HG03280 (cell line): Measurements from ENCODE around the gene EIF3I.
"Not testable (repeated sequence)": the region's sequence is repeated elsewhere in the genome, so short reads cannot be mapped to it uniquely, and the experiment has no call there.

Source experiments
- ATAC-seq: cut with Tn5 transposase; IDR thresholded peaks from one replicate; pipeline ENCODE4 v1.9.1; 2021; ENCODE audit warnings: mild to moderate bottlenecking, moderate library complexity; ENCODE audit not compliant: unreplicated experiment

EIF3I gene

DNA sequence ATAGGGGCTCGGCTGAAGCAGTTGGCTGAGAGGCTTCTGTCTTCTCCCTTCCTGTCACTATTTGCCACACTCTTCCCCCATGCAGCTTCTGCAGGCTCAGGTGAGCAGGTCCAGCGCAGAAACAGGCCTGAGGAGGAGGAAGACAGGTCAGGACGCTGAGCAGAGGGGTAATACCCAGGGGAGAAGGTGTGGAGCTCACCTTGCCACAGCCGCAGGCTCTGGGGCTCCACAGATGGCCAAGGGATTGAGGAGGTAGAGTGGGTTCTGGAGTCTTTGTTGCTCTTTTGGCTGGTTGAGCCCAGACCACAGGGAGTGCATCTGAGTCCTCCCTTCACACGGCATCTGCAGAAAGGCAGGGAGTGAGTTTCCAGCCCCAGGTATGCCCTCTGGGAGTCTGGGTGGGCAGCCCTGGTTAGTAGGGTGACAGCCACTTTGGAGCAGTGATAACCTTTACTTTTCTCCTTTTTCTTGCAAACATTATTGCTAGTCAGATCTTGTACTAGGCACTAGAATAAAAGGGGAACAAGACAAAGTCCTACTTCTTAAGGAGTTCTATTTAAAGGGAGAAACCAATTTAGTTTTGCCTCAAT lies 9.7 kb downstream of the EIF3I start:
- no peak for ATAC-seq

DNA sequence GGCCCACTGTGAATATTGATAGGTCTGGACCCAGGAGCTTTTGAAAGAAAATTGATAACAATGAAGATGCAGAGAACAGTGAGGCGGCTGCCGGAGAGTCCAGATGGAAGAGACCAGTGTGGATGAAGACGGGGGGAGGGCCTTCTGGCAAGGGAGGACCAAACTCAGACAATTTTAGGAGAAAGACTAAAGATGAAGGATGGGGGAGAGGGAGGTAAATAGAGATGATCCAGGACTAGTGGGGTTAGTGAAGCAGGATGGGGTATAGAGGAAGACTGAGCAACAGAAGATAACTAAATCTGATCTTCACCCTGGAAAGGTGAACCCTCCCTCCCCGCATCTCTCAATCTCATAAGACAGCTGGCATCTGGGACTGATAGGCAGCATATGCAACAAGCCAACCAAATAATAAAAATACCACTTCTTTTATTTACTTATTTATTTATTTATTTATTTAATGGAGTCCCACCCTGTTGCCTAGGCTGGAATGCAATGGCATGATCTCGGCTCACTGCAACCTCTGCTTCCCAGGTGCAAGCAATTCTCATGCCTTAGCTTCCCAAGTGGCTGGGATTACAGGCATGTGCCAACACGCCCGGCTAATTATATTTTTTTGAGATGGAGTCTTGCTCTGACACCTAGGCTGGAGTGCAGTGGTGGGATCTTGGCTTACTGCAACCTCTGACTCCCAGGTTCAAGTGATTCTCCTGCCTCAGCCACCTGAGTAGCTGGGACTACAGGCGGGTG lies 10.5 kb downstream of the EIF3I start:
- no peak for ATAC-seq

DNA sequence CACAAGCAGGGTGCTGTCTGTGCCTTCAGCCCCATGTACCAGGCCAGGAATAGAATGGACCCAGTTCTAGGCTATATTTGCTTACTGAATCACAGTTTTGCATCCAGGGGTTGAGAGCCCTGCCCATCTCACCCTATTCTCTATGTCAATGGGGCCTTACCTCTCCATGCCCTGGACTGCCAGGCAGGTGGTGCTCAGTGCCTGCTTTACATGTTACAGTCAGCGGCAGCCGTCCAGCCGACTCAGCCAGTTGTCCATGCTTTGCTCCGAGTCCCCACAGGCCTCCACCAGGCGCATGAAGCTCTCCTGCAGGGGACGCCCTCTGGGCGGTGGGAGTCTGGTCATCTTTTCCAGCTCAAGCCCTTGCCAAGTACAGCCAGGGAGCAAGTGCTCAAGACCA lies 12.6 kb downstream of the EIF3I start:
- ATAC-seq = no peak

DNA sequence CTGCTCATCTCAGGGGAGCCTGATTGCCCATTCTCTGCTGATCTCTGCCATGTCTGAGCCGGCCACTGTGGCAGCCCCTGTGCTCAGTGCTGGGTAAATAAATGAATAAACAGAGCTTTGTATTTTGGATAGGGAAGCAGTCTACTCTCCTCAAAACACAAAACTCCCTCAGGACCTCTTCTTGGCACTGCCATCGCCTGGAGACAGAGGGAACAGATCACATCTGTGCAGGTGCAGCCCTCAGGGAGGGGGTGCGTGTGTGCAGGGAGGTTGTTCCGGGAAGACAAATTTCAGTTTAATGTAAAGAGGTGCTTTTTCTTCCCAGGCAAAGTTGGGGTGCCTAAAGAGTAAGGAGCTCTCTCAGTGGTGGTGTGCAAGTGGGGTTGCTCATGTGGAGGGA lies 17.1 kb downstream of the EIF3I start:
- ATAC-seq = no peak

DNA sequence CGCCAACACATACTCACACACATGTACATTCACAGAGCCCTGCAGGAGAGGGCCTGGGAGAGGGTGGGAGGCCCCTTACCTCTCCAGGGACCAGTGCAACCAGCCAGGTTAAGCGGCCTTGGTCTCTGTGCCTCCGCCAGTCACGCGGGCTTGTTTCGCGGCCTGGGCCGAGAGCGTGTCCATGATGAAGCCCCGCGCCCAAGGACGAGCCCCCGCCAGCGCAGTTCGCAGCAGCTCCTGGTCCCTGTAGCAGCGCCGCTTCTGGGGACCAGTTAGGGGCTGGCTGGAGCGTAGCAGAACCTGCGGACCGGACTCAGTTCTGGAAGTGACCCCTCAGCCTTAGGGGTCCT lies 17.6 kb downstream of the EIF3I start:
- no peak for ATAC-seq

DNA sequence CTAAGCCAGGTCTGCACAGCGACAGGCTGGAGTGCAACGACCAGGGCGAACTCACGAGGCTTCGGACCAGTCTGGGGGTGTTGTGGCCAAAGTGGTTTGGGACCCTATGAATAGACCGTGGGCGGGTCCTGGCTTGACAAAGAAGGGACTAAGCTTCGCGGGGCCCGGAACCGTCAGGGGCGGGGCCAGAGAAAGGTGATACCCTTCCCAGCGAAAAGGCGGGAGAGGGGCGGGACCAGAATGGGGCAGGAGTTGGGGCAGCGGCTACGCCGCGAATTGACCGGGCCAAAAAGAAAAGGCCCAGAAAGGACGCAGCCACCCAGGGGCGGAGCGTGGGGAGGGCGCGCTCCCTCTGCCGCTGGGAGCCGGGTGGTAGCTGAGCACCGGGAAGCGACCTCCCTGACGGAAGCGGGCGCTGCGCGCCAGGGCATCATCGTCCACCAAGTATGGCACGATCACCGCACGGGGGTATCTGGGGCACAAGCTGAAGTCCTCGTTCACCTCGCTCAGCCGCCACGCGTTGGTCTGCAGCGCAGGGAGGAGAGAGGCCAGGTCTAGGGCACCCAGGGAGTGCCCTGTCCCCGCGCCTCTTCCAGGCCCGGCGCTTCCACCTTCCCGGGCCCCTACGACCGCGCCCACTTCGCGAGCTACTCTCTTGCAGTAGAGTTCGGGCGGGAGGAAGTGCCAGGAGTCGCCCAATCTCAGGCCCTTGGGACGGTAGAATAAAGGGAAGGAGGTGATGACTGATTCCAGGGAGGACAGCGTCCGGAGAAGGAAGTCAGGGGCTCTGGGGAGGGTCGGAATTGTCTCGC lies 18.1 kb downstream of the EIF3I start:
- ATAC-seq = no peak

DNA sequence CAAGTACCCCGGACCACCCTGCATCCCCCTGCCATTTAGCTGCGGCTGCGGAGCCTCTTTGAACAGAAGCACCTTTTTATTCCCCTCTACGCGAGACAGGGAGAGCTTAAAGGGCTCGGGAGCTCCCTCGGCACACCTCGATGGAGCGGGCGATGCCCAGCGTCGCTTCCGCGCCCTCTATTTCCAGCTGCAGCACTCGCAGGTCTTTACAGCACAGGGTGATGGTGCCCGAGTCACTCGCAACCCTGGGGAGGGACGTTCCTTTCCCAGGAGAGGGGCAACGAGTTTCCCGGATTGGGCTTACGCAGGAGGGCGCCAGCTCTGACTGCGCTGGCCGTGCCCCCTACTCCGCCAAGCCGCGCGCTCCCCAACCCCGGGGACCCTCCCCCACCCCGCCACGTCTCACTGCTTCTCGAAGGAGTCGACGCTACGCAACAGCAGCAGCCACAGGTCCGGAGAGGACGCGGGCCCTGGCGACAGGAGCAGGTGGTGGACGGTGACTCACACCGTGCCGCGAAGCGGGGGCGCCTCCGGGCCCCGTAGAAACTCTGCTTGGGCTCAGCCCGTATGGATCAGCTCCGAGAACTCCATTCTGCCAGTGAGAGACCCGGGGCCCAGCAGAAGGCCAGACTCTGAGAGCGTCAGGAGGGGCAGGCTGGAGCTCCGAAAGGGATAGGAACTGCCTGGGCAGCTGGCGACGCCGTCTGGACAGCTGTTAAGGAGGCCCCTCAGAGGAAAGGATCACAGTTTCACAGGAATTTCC lies 19.0 kb downstream of the EIF3I start:
- no peak for ATAC-seq

DNA sequence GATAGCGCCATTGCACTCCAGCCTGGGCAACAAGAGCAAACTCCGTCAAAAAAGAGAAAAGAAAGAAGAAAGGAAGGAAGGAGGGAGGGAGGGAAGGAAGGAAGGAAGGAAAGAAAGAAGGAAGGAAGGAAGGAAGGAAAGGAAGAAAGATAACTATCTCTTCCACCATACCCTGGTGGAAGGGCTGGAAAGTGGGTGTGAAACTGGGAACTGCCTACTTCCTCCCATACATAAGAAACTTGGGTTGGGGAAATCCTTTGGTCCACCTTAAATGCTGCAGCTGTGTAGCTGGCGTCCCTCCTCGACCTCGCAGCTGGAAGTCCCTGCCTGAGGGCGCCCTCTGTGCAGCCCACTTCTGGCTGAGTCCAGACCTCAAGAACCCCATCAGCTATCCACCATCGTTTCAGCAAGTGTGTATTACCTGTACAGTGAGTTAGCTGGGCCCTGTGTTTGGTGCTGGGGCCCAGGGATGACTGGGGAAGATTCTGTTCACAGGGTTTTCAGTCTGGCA lies 20.2 kb downstream of the EIF3I start:
- ATAC-seq = no peak

DNA sequence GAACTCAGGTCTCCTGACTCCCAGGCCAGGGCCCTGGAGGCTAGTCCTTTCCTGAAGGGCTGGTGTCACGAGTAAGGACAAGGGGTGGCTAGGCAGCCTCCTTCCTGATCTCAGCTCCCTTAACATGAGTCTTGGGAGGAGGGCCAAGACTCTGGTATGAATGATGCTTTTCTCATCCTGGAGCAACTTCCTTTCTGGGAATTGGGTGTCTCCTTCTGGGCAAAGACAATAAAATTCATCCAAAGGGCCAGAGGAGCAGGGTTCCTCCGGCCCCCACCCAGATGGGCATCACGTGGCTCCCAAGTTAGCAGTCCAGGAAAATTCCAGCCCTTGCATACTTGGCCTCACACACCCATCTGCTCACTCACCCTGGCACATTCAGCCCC lies 24.7 kb downstream of the EIF3I start, which contains the start of gene FAM167B:
TSS of gene FAM167B (plus strand) at position 335 of the 386 bp plus-strand sequence. CDS start 200 bp downstream, outside the sequence.
- no peak for ATAC-seq

DNA sequence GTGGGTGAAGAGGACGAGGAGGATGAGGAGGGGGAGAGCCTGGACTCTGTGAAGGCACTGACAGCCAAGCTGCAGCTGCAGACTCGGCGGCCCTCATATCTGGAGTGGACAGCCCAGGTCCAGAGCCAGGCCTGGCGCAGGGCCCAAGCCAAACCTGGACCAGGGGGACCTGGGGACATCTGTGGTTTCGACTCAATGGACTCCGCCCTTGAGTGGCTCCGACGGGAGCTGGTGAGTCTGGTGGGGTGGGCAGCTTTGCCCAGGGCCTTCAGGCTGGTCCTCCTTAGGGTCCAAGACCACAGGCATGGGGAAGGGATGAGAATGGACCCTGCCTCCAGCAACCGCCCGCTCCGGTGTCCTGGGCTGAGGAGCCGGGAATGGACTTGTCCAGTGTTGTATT lies 25.2 kb downstream of the EIF3I start:
- ATAC-seq = no peak

DNA sequence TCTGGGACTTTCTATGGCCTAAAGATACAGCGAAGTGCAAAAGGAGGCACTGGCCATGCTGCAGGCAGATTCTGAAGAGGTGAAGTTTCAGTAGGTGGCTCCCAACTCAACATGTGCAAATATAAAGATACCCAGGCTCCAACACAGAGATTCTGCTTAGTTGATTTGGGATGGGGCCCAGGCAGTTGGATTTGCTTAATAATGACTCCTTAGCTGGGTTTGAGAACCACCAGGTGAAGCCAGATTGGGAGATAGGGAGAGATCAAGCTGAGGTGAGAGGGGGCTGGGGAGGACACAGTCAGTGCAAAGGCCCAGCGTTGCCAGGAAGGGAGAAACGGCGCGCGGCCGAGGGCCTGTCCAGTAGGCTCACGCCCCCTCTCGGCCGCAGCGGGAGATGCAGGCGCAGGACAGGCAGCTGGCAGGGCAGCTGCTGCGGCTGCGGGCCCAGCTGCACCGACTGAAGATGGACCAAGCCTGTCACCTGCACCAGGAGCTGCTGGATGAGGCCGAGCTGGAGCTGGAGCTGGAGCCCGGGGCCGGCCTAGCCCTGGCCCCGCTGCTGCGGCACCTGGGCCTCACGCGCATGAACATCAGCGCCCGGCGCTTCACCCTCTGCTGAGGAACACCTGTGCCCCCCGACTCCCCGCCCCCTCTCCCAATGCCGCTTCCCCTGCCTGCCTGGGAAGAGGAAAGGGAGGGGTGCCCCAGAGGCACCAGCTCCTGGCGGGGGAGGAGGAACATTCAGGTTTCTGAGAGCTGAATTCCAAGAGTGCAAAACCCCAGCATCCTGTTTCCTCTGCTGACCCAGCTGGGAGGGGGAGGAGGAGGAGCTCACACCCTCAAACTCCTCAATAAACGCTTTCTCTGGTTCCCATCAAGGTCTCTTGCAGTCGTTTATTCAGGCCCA lies 26.0 kb downstream of the EIF3I start:
- no peak for ATAC-seq

DNA sequence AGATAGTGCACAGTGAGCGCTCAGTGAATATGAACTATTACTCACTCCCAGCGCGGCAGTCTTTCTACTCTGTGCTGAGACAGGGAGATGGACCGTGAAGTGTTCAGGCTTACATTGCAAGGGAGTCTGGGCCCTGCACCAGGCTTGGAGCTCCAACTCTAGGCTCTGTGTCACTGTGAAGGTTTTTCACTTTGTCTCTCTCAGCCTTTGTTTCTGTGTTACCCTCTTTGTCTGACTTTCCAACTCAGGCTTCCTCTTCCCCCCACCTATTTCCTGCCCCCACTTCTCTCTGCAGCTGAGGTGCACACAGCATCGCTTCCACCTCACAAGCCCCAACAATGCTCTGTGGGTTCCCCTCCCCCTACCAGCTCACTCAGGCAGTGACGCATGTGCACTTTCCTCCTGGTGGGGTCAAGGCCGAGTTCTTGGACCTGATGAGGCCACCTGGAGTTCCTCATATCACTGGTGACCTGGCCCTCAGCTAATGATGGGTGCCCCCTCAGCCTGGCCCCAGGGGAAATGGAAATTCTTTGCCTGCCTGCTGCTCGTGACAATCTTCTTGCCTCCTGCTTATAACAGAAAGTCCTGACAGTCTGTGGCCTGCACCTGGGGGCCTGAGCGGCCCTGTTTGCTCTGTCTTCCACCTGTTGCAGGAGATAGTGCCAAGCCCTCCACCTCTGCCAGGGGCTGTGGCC lies 27.8 kb downstream of the EIF3I start:
- peak; percentile 62 for ATAC-seq

DNA sequence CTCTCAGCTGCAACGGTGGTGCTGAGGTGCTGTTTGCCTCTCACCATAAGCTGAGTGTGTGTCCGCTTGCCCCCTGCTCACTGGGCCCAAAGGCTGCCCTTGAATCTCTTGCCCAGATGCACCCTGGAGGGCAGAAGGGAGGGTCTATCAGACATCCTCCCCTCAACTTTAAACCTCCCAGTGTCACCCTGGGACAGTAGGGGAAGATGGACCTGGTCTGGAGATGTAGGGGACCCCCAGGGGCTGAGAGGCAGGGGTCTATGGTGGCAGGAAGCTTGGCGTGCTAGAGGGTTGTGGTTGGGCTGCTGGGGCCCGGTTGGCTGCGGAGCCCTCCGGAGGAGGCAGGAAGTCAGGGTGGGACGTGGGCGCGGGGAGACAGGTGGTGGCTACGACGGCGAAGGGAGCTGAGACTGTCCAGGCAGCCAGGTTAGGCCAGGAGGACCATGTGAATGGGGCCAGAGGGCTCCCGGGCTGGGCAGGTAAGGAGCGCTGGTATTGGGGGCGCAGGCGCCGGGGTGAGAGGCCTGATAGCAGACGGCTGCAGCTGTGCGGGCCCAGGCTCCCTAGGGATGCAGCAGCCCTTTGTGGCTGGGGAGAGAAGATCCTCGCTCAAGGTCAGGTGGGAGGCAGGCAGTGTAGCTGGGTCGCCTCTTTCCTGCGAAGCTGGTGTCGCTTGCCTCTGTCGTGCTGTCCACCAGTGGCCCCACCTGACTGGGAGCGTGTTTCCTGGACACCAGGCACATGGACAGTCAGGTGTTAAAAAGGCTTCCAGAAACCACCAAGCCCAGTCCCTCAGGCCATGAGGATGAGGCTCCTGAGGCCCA lies 28.9 kb downstream of the EIF3I start, which contains the start of gene LCK:
TSS of gene LCK (plus strand) at position 373 of the 824 bp plus-strand sequence. CDS start 23,065 bp downstream, outside the sequence.
- ATAC-seq = no peak

DNA sequence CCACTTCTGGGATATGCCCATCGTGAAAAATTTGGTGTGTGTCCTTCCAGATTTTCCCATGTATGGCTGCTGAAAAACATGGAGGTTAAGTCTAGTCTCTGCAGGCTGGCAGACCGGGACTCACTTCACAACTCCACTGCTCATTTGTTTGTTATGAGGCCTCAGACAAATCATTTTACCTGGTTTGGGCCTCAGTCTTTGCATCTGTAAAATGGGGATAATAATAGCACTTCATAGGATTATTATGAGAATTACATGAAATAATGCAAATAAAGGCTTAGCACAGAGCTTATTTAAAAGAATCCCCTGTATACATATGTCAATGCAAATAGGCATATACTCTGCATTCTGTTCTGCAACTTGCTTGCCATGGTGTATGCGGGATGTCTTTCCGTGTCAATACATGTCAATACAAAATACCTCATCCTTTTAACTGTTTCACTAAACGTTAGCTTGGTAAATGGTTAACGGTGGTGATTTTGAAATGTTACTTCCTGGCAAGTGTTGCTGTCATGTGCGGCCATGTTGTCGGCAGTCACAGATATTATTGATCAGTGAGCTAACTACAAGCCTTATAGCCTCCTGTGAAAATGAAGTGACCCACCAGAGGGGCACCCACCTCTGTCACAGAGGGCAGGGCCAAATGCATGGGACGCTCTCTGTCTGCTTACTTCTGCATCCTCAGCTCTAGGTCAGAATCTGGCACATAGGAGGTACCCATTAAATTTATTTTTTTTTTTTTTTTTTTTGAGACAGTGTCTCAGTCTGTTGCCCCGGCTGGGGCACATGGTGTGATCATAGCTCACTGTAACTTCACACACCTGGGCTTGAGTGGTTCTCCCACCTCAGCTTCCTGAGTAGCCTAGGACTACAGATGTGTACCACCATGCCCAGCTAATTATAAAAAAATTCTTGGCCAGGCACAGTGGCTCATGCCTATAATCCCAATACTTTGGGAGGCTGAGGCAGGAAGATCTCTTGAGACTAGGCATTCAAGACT lies 33.2 kb downstream of the EIF3I start:
- ATAC-seq = no peak

DNA sequence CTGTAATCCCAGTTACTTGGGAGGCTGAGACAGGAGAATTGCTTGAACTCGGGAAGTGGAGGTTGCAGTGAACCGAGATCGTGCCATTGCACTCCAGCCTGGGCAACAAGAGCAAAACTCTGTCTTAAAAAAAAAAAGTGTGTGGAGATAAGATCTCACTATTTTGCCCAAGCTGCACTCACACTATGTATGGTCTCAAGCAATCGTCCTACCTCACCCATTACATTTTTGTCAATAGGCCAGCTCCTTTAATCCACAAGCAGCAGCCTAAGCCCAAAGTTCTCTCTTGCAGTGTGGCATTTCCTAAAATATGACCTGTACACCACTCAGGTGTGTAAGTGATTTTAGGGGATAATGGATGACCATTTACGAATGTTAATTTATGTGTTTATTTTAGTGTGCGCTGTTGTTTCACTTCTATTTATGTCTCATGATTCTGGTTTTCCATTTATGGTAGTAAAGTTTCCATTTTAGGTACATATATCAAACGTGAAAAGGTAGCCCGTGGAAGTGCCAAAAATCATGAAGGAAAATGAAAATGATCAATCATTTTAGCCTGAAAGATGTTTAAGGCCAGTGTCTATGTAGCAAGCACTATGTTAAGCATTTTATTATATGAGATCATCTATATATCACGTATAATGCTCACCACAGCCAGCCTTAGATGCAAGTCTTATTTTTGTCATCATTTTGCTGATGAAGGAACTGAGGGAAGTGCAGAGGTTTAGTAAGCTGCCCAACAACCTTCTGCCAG lies 34.4 kb downstream of the EIF3I start:
- ATAC-seq = no peak

DNA sequence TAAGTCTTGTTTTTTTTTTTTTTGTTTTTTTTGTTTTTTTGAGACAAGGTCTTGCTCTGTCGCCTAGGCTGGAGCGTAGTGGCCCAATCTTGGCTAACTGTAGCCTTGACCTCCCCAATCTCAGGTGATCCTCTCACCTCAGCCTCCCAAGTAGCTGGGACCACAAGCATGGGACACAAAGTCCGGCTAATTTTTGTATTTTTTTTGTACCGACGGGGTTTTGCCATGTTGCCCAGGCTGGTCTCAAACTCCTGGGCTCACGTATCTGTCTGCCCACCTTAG lies 35.0 kb downstream of the EIF3I start:
- ATAC-seq = no peak

DNA sequence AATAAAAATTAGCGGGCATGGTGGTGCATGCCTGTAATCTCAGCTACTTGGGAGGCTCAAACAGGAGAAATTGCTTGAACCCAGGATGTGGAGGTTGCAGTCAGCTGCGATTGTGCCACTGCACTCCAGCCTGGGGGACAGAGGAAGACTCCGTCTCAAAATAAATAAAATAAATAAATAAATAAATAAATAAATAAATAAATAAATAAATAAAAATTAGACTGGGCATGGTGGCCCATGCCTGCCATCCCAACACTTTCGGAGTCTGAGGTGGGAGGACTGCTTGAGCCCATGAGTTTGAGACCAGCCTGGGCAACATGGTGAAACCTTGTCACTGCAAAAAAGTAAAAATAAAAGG lies 41.0 kb downstream of the EIF3I start:
- not testable (repeated sequence) for ATAC-seq
